Stimulated activated CD8-positive, alpha-beta memory T cell treated with anti-CD3 and anti-CD28 coated beads, Interleukin-12 subunit alpha, Interleukin-12 subunit beta, amount 100 ng/mL, for 24 hours (primary cell): ENCODE results near the gene PRICKLE3.
"Not testable (repeated sequence)": the region's sequence is repeated elsewhere in the genome, so short reads cannot be mapped to it uniquely, and the experiment has no call there.

ENCODE experiments used
- DNase-seq: peaks from one replicate; pipeline ENCODE4 v3.0.0-alpha.2; 2020; ENCODE audit errors: extremely low read depth

Gene PRICKLE3

DNA sequence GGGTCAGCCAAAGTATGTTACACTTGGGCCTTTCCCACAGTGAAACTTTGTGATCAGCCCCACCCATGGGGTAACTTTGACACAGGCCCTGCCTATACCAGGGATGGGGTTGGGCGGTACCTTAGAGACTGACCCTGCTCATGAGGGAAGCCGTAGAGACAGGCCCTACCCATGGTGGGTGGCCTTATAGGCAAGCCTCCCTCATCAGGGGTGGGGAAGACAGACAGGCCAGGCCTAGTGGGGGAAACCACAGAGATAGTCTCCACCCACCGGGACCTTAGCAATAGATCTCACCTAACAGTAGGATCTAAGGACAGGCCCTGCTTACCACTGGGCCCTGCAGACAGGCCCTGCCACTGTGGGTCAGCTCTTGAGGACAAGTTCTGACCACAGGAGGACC is 7.6 kb downstream of the PRICKLE3 start:
- DNase-seq = no peak

DNA sequence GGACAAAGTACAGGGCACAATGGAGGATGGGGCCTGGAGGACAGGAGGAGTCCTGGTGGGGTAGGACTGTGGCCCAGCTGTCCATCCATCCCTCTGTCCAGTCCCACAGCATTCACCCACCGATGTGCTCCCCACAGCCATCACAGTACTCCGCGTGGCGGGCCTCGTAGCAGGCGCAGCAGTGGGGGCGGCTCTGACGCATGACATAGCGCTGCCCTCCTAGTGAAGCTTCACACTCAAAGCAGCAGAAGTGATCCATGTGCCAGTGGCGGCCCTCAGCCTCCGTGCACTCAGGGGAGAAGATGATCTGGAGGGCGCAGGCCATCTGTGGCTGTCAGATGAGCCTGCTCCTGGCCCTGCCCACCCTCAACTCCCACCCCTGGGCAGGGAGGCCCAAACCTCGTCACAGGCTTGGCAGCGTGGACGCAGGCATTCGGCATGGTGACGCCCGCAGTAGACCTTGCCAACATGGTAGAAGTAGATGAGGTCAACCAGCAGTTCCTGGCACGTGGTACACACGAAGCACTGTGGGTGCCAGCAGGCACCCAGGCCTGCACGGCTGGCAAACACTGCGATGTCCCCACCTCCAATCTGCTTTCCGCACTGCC is 8.2 kb downstream of the PRICKLE3 start:
- no peak for DNase-seq

DNA sequence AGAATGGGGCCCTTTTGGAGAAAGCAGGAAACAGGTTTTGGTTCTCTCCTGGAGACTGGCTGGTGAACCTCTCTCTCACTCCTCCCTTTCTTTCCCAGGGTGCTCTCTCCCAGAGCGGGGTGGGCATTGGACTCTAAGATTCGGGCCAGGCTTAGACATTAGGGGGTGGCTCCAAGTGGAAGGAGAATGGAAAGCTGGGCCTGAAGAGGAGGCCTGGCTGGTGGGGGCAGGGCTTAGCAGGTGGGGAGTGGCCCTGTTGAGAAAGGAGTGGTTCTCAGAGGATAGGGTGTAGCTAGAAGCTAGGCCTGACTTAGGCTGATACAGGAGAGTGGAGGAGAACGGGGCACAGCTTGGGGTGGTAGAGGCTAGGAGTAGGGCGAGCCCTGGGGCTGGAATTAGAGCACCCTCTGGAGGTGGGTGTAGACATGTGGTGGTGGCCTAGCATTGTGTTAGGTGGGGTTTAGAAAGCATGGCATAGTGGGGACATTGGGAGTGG is 8.8 kb downstream of the PRICKLE3 start:
- DNase-seq = no peak

DNA sequence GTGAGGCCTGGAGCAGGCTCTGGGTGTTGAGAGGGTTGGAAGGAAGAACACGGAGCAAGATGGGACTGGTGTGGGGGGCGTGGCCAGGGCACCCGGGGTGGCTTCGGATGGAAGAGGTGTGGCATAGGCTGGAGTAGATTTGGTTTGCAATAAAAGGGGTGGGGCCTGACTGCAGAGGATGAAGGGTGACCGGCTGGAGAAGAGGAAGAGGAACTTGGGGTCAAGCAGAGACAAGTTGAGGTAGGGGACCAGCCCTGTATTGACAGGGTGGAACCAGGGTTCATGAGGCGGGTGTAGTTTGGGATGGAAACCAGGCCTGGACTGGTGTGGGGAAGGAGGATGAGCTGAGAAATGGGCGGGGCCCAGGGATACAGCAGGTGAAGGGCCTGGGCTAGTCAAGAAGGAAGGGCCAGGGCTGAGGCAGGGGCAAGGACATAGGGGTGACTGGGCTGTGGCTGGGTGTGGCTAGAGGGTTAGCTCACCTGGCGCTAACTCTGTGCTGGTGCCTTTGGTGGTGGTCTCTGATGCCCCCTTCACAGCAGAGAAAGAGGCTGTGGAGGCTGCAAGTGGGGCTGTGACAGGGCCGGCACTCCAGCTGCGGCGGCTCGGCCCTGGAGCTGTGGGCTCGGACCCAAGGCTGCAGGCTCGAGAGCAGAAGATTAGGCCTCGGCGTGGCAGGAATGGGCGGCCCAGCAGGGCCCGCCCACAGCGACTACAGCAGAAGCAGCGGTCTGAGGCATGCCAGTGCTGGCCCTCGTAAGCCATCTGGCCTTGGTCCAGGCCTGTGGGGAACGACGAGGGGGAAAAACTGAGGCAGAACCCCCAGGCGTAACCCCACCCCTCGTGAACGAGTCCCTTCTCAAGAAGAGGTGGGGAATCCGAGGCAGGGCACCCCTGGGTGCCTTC is 9.5 kb downstream of the PRICKLE3 start:
- DNase-seq = no peak

DNA sequence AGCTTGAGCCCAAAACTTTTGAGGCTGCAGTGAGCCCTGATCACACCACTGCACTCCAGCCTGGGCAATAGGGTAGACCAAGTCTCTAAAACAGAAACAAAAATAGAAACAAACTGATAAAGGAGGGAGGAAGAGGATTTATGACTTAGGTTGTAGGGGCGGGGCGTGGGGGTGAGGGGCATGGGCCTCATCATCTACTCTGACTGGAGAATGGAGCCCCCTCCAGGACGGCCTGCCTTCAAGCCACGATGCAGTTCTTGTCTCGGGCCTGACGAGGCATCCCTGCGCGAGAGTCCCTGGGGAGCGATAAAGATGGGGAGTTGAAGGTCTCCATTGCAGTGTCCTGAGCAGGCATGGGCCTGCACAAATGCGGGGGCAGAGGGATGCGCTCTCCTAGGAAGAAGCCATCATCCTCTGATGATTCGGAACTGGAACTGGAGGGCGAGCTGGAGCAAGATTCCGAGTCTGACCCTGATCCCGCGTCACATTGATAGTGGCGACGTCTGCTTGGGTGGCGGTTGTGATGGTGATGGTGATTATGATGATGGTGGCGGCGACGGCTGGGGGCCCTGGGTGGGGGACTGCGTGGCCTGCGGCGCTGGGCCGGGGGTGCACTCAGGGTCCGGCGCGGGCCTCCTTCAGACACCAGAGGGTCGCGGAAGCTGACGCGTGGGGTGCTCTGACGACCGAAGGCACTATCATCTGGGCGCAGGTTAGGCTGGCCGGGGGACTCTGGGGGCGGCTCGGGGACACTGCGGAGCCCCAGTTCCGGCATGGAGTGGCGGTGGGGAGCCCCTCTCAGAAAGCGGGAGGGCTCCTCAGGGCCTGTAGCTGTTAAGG is 10.5 kb downstream of the PRICKLE3 start:
- DNase-seq = no peak

GRCh38 chrX:49174723-49175122 is 11.4 kb downstream of the PRICKLE3 start:
- DNase-seq = no peak

DNA sequence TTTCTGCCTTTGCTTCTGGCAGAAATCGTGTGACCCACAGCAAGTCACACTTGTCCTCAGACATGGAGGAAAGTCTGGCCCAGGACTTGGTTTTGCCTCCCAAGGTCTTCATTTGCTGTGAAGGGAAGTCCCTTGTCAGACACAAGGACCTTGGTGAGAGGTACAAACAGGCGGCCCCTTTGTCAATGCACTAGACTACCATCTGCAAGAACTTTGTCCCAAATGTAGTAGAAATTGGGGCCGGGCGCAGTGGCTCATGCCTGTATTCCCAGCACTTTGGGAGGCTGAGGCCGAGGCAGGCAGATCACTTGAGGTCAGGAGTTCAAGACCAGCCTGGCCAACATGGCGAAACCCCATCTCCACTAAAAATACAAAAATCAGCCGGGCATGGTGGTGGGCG is 12.6 kb downstream of the PRICKLE3 start:
- DNase-seq = not testable (repeated sequence)

GRCh38 chrX:49172280-49172780 is 13.8 kb downstream of the PRICKLE3 start:
- DNase-seq = no peak

GRCh38 chrX:49171752-49172279 is 14.4 kb downstream of the PRICKLE3 start, which contains the start of gene PLP2:
Gene PLP2 (plus strand): TSS chrX:49171898. CDS start chrX:49172001, 103 bp downstream.
- no peak for DNase-seq

DNA sequence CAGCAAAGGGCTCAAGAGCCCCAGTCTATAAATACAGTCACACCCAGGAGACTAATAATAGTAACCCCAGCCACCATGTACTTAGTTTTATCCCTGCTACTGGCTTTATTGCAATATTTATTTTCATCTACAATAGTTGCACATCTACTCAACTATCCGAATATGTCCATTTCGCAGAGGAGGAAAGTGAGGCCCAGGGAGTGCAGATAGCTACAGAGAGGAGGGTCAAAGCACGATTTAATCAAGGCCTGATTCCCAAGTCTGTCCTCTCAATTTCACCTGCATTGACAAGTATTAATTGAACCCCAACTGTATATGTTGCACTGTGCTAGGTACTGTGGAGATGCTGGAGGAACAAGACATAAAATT is 18.4 kb downstream of the PRICKLE3 start:
- DNase-seq = no peak

DNA sequence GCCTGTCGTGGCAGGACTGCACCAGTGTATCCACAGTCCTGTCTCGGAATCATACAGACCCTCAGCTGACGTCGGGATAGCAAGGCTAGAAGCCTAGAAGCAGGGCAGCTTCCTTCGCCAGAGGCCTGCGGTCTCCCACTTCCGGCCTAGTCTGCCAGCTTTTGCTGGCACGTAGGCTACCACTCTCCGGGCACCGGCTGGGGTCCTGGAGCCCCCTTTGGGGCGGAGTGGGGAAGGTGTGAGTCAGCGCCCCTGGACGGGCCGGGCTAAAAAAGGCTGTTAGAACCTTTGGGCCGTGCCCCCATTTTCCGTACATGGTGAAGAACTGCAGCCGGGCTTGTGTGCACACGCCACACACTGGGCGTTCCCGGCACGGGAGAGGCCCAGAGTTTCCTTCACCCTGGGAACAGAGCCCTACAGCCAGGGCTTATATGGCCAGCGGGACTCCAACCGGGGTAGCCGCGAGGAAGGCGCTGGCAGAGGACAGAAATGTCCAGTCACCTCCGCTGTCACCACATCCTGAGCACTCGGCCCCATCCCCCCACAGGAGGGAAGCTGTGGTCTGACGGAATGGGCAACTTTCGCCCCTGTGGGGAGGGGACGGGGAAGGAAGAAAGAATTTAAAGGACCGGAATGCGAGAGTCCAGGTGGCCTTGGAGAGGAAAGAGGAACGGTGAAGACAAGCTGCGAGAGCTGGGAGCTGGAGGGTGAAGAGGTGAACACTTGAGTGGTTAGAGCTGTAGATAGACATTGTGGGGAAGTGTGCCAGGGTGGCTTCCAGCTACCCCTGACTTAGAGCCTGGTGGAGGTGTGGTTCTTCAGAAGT is 19.0 kb downstream of the PRICKLE3 start:
- DNase-seq = no peak

DNA sequence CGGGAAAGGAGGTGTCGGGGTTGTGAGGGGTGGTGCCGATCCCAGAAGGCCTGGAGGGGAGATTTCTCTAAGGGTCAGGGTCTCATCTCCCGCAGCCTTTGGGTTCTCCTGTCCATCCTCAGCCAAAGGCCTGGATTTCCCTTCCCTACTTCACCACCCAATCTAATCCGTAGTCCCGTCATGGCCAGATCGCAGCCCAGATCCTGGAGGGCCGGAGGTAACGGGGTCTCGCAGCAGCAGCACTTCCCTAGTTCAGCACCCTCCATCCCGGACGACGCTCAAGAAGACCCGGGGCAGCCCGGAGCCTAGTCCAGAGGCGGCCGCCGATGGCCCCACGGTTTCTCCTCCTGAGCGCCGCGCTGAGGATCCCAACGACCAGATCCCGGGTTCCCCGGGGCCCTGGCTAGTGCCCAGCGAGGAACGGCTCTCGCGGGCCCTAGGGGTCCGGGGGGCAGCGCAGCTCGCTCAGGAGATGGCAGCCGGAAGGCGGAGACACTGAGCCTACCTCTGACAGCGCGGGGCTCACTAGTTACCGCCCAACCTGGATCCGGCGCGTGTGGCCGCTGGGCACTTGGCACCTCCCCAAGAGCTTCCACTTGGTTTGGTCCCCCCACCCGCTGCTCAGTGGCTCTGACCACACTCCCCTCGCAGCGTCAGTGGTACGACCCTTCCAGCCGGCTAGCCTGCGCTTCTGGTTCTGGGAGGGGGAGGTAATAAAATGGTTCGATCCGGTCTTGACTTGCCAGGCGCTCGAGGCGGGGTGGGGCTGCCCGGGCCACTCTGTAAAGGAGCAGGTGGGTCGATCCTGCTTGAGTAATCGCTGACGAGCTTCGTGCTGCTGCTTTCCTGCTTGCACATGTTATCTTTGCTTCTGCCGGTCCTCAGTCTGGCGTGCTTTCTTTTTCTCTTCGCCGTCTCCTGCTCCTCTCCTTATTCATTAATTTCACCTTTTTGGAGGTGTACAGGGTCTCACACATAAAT is 20.0 kb downstream of the PRICKLE3 start:
- DNase-seq = no peak

- DNase-seq = no peak
Observed at GRCh38 chrX:49164589-49165360, 21.4 kb downstream of the PRICKLE3 start.

DNA sequence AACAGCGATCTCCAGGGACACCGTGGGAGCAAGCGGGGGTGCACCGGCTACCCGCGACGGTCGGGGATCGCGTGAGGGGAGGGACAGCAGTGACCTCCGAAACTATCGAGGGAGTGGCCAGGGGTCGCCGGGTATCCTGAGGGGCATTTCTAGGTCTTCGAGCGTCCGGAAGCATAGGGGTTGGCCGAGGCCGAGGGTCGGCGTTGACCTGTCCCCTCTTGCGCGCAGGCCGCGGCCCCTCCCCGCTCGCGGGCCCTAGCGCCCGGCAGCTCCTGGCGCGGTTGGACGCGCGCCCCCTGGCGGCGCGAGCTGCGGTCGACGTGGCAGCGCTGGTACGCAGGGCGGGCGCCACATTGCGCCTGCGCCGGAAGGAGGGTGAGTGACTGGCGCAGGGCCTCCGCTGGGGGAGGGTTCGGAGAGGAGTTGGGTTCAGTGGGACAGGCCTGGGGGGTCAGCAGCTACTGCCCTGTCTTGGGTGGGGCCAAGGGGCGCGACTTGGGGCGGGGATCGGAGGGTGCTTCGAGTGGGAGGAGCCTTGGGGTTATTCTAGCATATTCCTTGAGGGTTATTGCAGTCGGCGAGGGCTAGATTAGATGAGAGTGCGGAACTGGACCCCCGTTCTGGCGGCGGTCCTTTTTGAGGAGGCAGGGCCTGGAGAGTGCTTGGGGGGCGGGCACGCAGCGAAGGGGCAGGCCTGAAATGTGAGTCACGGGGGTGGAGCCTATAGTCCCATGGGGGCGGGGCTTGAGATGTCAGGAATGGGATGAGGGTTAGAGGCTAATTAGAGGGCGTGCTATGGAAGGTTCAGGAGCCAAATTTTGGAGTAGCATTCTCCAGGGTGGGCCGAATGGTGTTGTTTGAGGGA is 22.4 kb downstream of the PRICKLE3 start:
- DNase-seq = no peak

GRCh38 chrX:49162620-49163019 is 23.6 kb downstream of the PRICKLE3 start, which contains the start of gene MAGIX:
Gene MAGIX (plus strand): TSS chrX:49162758. CDS start chrX:49162890, 132 bp downstream.
- DNase-seq = no peak

DNA sequence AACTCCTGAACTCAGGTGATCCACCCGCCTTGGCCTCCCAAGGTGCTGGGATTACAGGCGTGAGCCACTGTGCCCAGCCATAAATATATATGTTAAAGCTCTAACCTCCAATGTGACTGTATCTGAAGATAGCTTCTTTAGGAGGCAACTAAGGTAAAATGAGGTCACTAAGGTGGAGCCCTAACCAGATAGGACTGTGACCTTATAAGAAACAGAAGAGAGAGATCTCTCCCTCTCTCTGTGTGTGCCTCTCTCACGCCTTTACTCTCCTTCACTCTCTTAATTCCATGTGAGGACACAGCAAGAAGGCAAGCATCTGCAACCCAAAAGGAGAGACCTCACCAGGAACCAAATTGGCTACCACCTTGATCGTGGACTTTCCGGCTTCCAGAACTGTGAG is 24.5 kb downstream of the PRICKLE3 start:
- no peak for DNase-seq

DNA sequence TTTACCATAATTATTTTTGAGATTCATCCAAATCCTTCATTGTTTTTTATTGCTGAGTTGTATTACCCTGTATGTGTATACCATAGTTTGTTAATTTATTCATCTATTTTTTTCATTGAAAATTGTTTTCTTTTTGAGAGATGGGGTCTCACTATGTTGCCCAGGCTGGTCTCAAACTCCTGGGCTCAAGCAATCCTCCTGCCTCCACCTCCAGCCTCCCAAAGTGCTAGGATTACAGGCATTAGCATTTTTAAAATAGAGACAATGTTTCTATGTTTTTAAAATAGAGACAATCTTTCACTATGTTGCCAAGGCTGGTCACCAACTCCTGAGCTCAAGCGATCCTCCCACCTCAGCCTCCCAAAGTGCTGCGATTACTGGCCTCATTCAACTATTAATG is 25.3 kb downstream of the PRICKLE3 start:
- DNase-seq = no peak

DNA sequence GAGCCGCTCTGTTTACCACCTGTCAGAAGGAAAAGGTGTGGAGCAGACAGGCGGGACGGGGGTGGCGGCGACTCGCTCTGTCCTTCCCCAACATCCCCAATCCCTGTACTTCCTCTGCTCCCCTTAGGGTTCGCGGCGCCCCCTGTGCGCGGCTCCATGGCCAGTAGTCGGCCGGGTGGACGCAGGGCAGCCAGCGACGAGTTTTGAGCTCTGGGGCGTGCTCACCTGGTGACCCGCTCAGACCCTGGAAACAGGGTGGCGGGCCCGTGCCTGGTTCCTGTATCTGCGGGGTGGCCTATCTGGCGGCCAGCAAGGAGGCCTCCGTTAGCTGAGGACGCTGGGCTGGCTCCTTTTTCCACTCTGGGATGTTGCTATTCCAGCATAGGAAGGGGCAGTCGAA is 29.0 kb downstream of the PRICKLE3 start:
- no peak for DNase-seq
